Measurements from ENCODE around the gene SIGLEC6.

GRCh38 chr19:51542699-51543098, 11.2 kb upstream of the SIGLEC6 start:
- TF ChIP-seq CTCF (IDR thresholded peaks at IDR 0.05; ENCODE audit: poor library complexity) = no peak
- TF ChIP-seq EZH2 (IDR thresholded peaks at IDR 0.05; ENCODE audit: borderline replicate concordance) = no peak
- TF ChIP-seq EZH2phosphoT487 (IDR thresholded peaks at IDR 0.05; ENCODE audit: low read depth, severe bottlenecking, unreplicated experiment) = no peak
